ENCODE results near the gene GRAMD4.
A peak's percentile ranks its signal among the peaks of the same experiment; 100 is the strongest.

GRAMD4 gene

DNA sequence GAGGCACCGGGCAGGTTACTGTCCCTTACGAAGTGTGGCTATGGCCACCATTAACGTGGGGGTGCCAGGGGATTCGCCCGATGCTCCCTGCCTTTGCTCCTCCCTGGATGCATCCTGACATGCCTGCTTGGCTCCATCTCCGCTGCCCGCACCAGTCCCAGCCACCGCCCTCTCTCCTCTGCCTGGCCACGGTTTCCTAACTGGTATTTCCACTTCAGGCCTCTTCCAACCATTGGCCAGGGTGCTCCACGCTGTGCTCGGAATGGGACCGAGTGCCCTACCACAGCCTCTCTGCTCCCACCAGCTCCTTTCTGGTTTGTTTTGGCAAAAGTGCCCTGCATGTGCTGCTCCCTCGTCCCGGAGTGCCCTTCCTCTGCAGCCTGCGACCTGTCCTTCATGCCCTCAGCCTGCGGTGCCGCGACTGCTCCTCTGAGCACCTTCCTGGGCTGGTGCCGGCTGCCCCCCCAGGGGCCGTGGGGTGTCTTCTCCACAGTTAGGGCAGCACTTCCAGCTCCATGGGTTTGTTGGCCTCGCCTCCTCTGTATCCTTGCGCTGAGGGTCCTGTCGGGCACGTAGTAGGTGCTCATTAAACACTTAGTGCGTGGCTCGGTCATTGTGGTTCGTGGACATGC lies 12.6 kb upstream of the GRAMD4 start:
- ChIA-PET CTCF (interaction anchor here (1.3 kb wide), 1 partner anchor 45 kb away, joined by 4 read pairs; no protein-coding TSS in a partner anchor), POLR2A (no interaction called here)
- Histone ChIP-seq H3K27ac (ENCODE audit: insufficient read depth in 1 of 2, low read depth in 1 of 2, low read length in 2 of 2, poor library complexity in 1 of 2, severe bottlenecking in 2 of 2) (no peak overlapping the region), H3K27me3 (replicated peaks in 2 of 5; ENCODE audit: control insufficient read depth in 4 of 5, insufficient read depth in 5 of 5, low read length in 4 of 5) (no peaks in the 10 kb centered on the region), H3K9me3 (ENCODE audit: control extremely low read depth in 1 of 5, control insufficient read depth in 4 of 5, insufficient read depth in 2 of 5, low read depth in 1 of 5, low read length in 4 of 5) (no peaks in the 10 kb centered on the region), H3K4me1 (ENCODE audit: control extremely low read depth in 1 of 4, control insufficient read depth in 4 of 4, insufficient read depth in 4 of 4, low read length in 3 of 4) (peaks cover 4 to 71% (median 41%) of the 10 kb centered on the region in 4 experiments), H3K4me3 (ENCODE audit: control insufficient read depth in 1 of 7, extremely low read depth in 1 of 7, insufficient read depth in 4 of 7, low read depth in 2 of 7, low read length in 6 of 7) (no peak overlapping the region), H3K36me3 (ENCODE audit: control insufficient read depth in 4 of 4, insufficient read depth in 4 of 4, low read length in 3 of 4) (peaks cover 0 to 3% (median 0%) of the 10 kb centered on the region in 4 experiments)
- no peak for DNase-seq
- WGBS (ENCODE audit: insufficient coverage) = 94% methylated on average over 27 of the region's 27 CpGs

- CTCF ChIA-PET = interaction anchor here (0.6 kb wide), 1 partner anchor 607 kb away, joined by 3 read pairs; no protein-coding TSS in a partner anchor
- 96% methylated on average over 16 of the region's 17 CpGs for WGBS (ENCODE audit: insufficient coverage)
Observed at GRCh38 chr22:46609175-46609690, 11.0 kb upstream of the GRAMD4 start.

GRCh38 chr22:46609724-46610201 lies 10.4 kb upstream of the GRAMD4 start:
- CTCF ChIA-PET = interaction anchor here (0.6 kb wide), 1 partner anchor 608 kb away, joined by 3 read pairs; no protein-coding TSS in a partner anchor
- Histone ChIP-seq H3K27ac (ENCODE audit: insufficient read depth in 1 of 2, low read depth in 1 of 2, low read length in 2 of 2, poor library complexity in 1 of 2, severe bottlenecking in 2 of 2) (no peak overlapping the region), H3K9me3 (ENCODE audit: control extremely low read depth in 1 of 5, control insufficient read depth in 4 of 5, insufficient read depth in 2 of 5, low read depth in 1 of 5, low read length in 4 of 5) (no peaks in the 10 kb centered on the region), H3K4me3 (ENCODE audit: control insufficient read depth in 1 of 7, extremely low read depth in 1 of 7, insufficient read depth in 4 of 7, low read depth in 2 of 7, low read length in 6 of 7) (no peak overlapping the region), H3K4me1 (ENCODE audit: control extremely low read depth in 1 of 4, control insufficient read depth in 4 of 4, insufficient read depth in 4 of 4, low read length in 3 of 4) (peaks cover 2 to 76% (median 47%) of the 10 kb centered on the region in 4 experiments), H3K36me3 (ENCODE audit: control insufficient read depth in 4 of 4, insufficient read depth in 4 of 4, low read length in 3 of 4) (peaks cover 0 to 3% (median 0%) of the 10 kb centered on the region in 4 experiments), H3K27me3 (replicated peaks in 2 of 5; ENCODE audit: control insufficient read depth in 4 of 5, insufficient read depth in 5 of 5, low read length in 4 of 5) (no peaks in the 10 kb centered on the region)
- POLR2A ChIA-PET = no interaction called here
- WGBS (ENCODE audit: insufficient coverage) = 95% methylated on average over 13 of the region's 14 CpGs
- DNase-seq = no peak

More at GRCh38 chr22:46609175-46609690, 11.0 kb upstream of the GRAMD4 start:
- peaks cover 2 to 75% (median 46%) of the 10 kb centered on the region in 4 experiments for H3K4me1 ChIP-seq (ENCODE audit: control extremely low read depth in 1 of 4, control insufficient read depth in 4 of 4, insufficient read depth in 4 of 4, low read length in 3 of 4)
- H3K9me3 ChIP-seq (ENCODE audit: control extremely low read depth in 1 of 5, control insufficient read depth in 4 of 5, insufficient read depth in 2 of 5, low read depth in 1 of 5, low read length in 4 of 5) = no peaks in the 10 kb centered on the region
- no peaks in the 10 kb centered on the region for H3K27me3 ChIP-seq (replicated peaks in 2 of 5; ENCODE audit: control insufficient read depth in 4 of 5, insufficient read depth in 5 of 5, low read length in 4 of 5)
- POLR2A ChIA-PET = no interaction called here
- peaks cover 0 to 3% (median 0%) of the 10 kb centered on the region in 4 experiments for H3K36me3 ChIP-seq (ENCODE audit: control insufficient read depth in 4 of 4, insufficient read depth in 4 of 4, low read length in 3 of 4)
- H3K4me3 ChIP-seq (ENCODE audit: control insufficient read depth in 1 of 7, extremely low read depth in 1 of 7, insufficient read depth in 4 of 7, low read depth in 2 of 7, low read length in 6 of 7) = no peak overlapping the region
- DNase-seq = peak in 1 of 3 donors; percentile 41
- H3K27ac ChIP-seq (ENCODE audit: insufficient read depth in 1 of 2, low read depth in 1 of 2, low read length in 2 of 2, poor library complexity in 1 of 2, severe bottlenecking in 2 of 2) = no peak overlapping the region

- ChIA-PET POLR2A (interaction anchor here (0.7 kb wide), 1 partner anchor 122 kb away, joined by 5 read pairs; no protein-coding TSS in a partner anchor), CTCF (interaction anchor here (1.0 to 1.8 kb wide), 3 partner anchors 25 to 63 kb away, joined by 3 to 9 read pairs (median 3); no protein-coding TSS in a partner anchor)
Observed at GRCh38 chr22:46610356-46610755, 9.8 kb upstream of the GRAMD4 start.

GRCh38 chr22:46611189-46611588 lies 9.0 kb upstream of the GRAMD4 start:
- CTCF ChIA-PET = interaction anchor here (0.9 to 1.8 kb wide), 4 partner anchors 10 to 63 kb away, joined by 3 to 9 read pairs (median 4); no protein-coding TSS in a partner anchor
- H3K4me1 ChIP-seq (ENCODE audit: control extremely low read depth in 1 of 4, control insufficient read depth in 4 of 4, insufficient read depth in 4 of 4, low read length in 3 of 4) = peaks cover 2 to 76% (median 50%) of the 10 kb centered on the region in 4 experiments
- POLR2A ChIA-PET = interaction anchor here (0.7 kb wide), 1 partner anchor 122 kb away, joined by 5 read pairs; no protein-coding TSS in a partner anchor
- H3K27ac ChIP-seq (ENCODE audit: insufficient read depth in 1 of 2, low read depth in 1 of 2, low read length in 2 of 2, poor library complexity in 1 of 2, severe bottlenecking in 2 of 2) = no peak overlapping the region
- peaks cover 0 to 3% (median 0%) of the 10 kb centered on the region in 4 experiments for H3K36me3 ChIP-seq (ENCODE audit: control insufficient read depth in 4 of 4, insufficient read depth in 4 of 4, low read length in 3 of 4)
- no peaks in the 10 kb centered on the region for H3K9me3 ChIP-seq (ENCODE audit: control extremely low read depth in 1 of 5, control insufficient read depth in 4 of 5, insufficient read depth in 2 of 5, low read depth in 1 of 5, low read length in 4 of 5)
- H3K27me3 ChIP-seq (replicated peaks in 2 of 5; ENCODE audit: control insufficient read depth in 4 of 5, insufficient read depth in 5 of 5, low read length in 4 of 5) = no peaks in the 10 kb centered on the region
- DNase-seq = no peak
- no peak overlapping the region for H3K4me3 ChIP-seq (ENCODE audit: control insufficient read depth in 1 of 7, extremely low read depth in 1 of 7, insufficient read depth in 4 of 7, low read depth in 2 of 7, low read length in 6 of 7)
- 71% methylated on average over 3 of the region's 7 CpGs for WGBS (ENCODE audit: insufficient coverage)

More at GRCh38 chr22:46610356-46610755, 9.8 kb upstream of the GRAMD4 start:
- H3K4me3 ChIP-seq (ENCODE audit: control insufficient read depth in 1 of 7, extremely low read depth in 1 of 7, insufficient read depth in 4 of 7, low read depth in 2 of 7, low read length in 6 of 7) = no peak overlapping the region
- no peak overlapping the region for H3K27ac ChIP-seq (ENCODE audit: insufficient read depth in 1 of 2, low read depth in 1 of 2, low read length in 2 of 2, poor library complexity in 1 of 2, severe bottlenecking in 2 of 2)
- DNase-seq = peak in 1 of 3 donors; percentile 48
- H3K27me3 ChIP-seq (replicated peaks in 2 of 5; ENCODE audit: control insufficient read depth in 4 of 5, insufficient read depth in 5 of 5, low read length in 4 of 5) = no peaks in the 10 kb centered on the region
- WGBS (ENCODE audit: insufficient coverage) = 73% methylated on average over 8 of the region's 12 CpGs
- H3K4me1 ChIP-seq (ENCODE audit: control extremely low read depth in 1 of 4, control insufficient read depth in 4 of 4, insufficient read depth in 4 of 4, low read length in 3 of 4) = peaks cover 2 to 76% (median 49%) of the 10 kb centered on the region in 4 experiments
- peaks cover 0 to 3% (median 0%) of the 10 kb centered on the region in 4 experiments for H3K36me3 ChIP-seq (ENCODE audit: control insufficient read depth in 4 of 4, insufficient read depth in 4 of 4, low read length in 3 of 4)
- no peaks in the 10 kb centered on the region for H3K9me3 ChIP-seq (ENCODE audit: control extremely low read depth in 1 of 5, control insufficient read depth in 4 of 5, insufficient read depth in 2 of 5, low read depth in 1 of 5, low read length in 4 of 5)

DNA sequence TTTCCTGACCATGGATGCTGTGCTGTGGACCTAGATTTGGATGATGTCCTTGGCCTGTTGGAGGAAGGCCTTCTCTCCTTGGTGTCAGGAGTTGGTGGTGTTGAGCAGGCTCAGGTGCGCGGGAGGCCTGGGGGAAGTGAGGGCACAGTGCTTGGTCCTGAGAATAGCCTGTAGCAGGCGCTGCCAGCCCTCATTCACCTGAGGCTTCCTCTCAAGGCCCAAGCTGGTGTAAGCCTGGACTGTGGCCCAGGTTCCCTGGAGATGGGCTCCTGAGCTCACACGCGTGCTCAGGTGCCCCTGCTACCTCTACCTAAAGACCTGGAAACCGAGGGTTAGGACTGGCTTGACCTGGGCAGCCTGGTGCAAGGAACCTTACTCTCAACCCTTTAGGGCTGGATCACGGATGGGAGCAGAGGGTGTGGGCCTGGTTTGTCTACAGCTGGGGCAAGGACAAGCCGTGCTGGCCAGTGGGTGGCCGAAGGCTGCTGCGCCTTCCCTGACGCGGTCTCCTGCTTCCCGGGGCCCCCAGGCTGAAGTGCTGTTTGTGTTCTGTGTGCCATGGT lies 7.8 kb upstream of the GRAMD4 start:
- WGBS (ENCODE audit: insufficient coverage) = 38% methylated on average over 13 of the region's 13 CpGs
- peak overlapping the region in 1 of 2 experiments; percentile 40 for H3K27ac ChIP-seq (ENCODE audit: insufficient read depth in 1 of 2, low read depth in 1 of 2, low read length in 2 of 2, poor library complexity in 1 of 2, severe bottlenecking in 2 of 2)

More for the DNA sequence above, 7.8 kb upstream of the GRAMD4 start:
- CTCF ChIA-PET = interaction anchor here (0.8 to 2.4 kb wide), 6 partner anchors 9 to 70 kb away, joined by 3 to 8 read pairs (median 4); no protein-coding TSS in a partner anchor
- DNase-seq = peak in 1 of 3 donors; percentile 24
- no peaks in the 10 kb centered on the region for H3K27me3 ChIP-seq (replicated peaks in 2 of 5; ENCODE audit: control insufficient read depth in 4 of 5, insufficient read depth in 5 of 5, low read length in 4 of 5)
- no peaks in the 10 kb centered on the region for H3K9me3 ChIP-seq (ENCODE audit: control extremely low read depth in 1 of 5, control insufficient read depth in 4 of 5, insufficient read depth in 2 of 5, low read depth in 1 of 5, low read length in 4 of 5)
- POLR2A ChIA-PET = no interaction called here
- H3K36me3 ChIP-seq (ENCODE audit: control insufficient read depth in 4 of 4, insufficient read depth in 4 of 4, low read length in 3 of 4) = peaks cover 0 to 3% (median 0%) of the 10 kb centered on the region in 4 experiments
- peak overlapping the region in 2 of 7 experiments; percentile 39 to 46 for H3K4me3 ChIP-seq (ENCODE audit: control insufficient read depth in 1 of 7, extremely low read depth in 1 of 7, insufficient read depth in 4 of 7, low read depth in 2 of 7, low read length in 6 of 7)
- peaks cover 2 to 66% (median 49%) of the 10 kb centered on the region in 4 experiments for H3K4me1 ChIP-seq (ENCODE audit: control extremely low read depth in 1 of 4, control insufficient read depth in 4 of 4, insufficient read depth in 4 of 4, low read length in 3 of 4)
